ENCODE measurements around the gene LRAT. TPM values are rescaled to one million over a fixed set of nuclear protein-coding genes. Genes with fewer than 3 reads are reported as not detected.

LRAT gene
- total and polyA plus RNA-seq, 10 of the 15 experiments (the other 5 are each of a cell fraction or from before 2014, with no cell fraction given): 0.07 to 0.08 TPM; not detected in 8

DNA sequence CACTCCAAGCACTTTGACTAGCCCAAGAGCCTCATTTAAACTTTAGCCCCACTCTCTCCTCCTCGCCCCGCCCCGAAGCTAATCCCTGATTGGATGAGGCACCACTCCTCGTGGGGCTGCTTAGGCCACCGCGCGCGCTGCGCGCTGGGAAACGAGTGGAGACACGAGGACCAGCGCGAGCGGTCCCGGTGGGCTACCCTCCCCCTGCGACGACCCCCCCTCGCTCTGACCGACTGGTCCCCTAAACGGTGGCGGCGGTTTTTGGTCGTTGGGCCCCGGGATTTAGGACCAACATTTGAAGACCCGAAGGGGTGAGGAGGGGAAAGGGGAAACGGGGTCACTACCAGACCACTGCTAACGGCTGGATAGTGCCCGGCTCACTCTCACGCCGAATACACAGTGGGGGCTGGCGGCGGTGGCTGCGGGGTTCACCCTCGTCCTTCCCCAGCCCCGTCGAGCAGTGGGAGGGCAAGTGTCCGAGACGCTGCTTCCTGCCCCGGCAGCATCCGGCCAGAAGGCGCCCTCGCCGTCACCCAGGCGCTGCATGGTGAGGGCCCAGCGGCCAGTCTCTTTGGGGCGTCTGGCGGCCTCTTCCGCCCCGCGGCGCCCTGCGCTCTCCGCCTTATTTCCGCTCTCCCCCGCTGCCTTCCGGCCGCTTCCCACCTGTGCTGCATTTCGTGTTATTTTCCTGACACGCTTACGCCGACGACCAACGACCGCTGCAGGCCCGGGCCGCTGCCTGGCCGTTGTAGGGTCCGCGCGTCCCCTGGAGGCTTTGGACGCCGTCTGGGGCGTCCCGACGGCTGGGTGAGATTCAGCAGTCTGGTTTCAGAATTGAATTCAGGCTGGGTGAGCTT, 37.6 kb downstream of the LRAT start, which contains the start of gene RBM46 (continued):
- TF ChIP-seq, protein P1, sequence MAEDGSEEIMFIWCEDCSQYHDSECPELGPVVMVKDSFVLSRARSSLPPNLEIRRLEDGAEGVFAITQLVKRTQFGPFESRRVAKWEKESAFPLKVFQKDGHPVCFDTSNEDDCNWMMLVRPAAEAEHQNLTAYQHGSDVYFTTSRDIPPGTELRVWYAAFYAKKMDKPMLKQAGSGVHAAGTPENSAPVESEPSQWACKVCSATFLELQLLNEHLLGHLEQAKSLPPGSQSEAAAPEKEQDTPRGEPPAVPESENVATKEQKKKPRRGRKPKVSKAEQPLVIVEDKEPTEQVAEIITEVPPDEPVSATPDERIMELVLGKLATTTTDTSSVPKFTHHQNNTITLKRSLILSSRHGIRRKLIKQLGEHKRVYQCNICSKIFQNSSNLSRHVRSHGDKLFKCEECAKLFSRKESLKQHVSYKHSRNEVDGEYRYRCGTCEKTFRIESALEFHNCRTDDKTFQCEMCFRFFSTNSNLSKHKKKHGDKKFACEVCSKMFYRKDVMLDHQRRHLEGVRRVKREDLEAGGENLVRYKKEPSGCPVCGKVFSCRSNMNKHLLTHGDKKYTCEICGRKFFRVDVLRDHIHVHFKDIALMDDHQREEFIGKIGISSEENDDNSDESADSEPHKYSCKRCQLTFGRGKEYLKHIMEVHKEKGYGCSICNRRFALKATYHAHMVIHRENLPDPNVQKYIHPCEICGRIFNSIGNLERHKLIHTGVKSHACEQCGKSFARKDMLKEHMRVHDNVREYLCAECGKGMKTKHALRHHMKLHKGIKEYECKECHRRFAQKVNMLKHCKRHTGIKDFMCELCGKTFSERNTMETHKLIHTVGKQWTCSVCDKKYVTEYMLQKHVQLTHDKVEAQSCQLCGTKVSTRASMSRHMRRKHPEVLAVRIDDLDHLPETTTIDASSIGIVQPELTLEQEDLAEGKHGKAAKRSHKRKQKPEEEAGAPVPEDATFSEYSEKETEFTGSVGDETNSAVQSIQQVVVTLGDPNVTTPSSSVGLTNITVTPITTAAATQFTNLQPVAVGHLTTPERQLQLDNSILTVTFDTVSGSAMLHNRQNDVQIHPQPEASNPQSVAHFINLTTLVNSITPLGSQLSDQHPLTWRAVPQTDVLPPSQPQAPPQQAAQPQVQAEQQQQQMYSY (CRISPR knock-in tag; IDR thresholded peaks at IDR 0.05): no peak
- TF ChIP-seq NR2C2 (IDR thresholded peaks at IDR 0.05; ENCODE audit: borderline replicate concordance, control insufficient read depth, insufficient read length, low read depth) (no peak), EZH2 (IDR thresholded peaks at IDR 0.05; ENCODE audit: borderline replicate concordance, control insufficient read depth, low read depth, low read length) (no peak), PAX8 (IDR thresholded peaks at IDR 0.05) (no peak)

- CTCF ChIA-PET: interaction anchor here (0.5 to 0.6 kb wide), 2 partner anchors 13 to 30 kb away, joined by 3 to 5 read pairs; no protein-coding TSS in a partner anchor
- in situ Hi-C loops (cut with MboI): no loop called here
These were observed 38.1 kb downstream of the LRAT start for GRCh38 chr4:154781983-154782293.

More at GRCh38 chr4:154781983-154782293, 38.1 kb downstream of the LRAT start:
- intact Hi-C loops (cut with micrococcal nuclease; ENCODE audit: unreplicated experiment): no loop called here
- no peaks in the 10 kb centered on the region for H3K27me3 ChIP-seq (replicated peaks in 1 of 2; ENCODE audit: control insufficient read depth in 2 of 2, insufficient read depth in 2 of 2, low read length in 1 of 2)
- WGBS (ENCODE audit: insufficient coverage, insufficient replicate concordance, low lambda C conversion rate, missing lambda C conversion rate): 73% methylated on average over 18 of the region's 18 CpGs
- no TSS peak for BruUV-seq (replicated peaks)
- no peak overlapping the region for H2AFZ ChIP-seq (ENCODE audit: control insufficient read depth, low read depth, low read length)
- H3K9me3 ChIP-seq (replicated peaks; ENCODE audit: control insufficient read depth, insufficient read depth, low read length): no peaks in the 10 kb centered on the region
- ChIA-PET RAD21 (ENCODE audit: unreplicated experiment) (no interaction called here), SMC1A (ENCODE audit: uncharacterized antibody, unreplicated experiment) (interaction anchor here (1.2 kb wide), 1 partner anchor 266 kb away, joined by 4 read pairs; no protein-coding TSS in a partner anchor), POLR2A (no interaction called here)
- no peaks in the 10 kb centered on the region for H3K4me1 ChIP-seq (ENCODE audit: control insufficient read depth, insufficient read depth, low read length)
- ATAC-seq (no peak), FAIRE-seq (no peak), DNase-seq (ENCODE audit: low read depth, low spot score) (no peak)
- H4K20me1 ChIP-seq (ENCODE audit: control insufficient read depth, insufficient read depth): no peaks in the 10 kb centered on the region
- H3K9ac ChIP-seq (ENCODE audit: control insufficient read depth, insufficient read depth, low read length): no peak overlapping the region
- no peaks in the 10 kb centered on the region for H3K79me2 ChIP-seq (ENCODE audit: control insufficient read depth, insufficient read depth, low read length)
- no peaks in the 10 kb centered on the region for H3K36me3 ChIP-seq (ENCODE audit: control insufficient read depth in 2 of 2, insufficient read depth in 2 of 2, low read length in 1 of 2)
- no peak overlapping the region for H3K4me3 ChIP-seq
- no peak overlapping the region for H3K4me2 ChIP-seq (ENCODE audit: control insufficient read depth, insufficient read depth)
- no peak for TF ChIP-seq NBN (IDR thresholded peaks at IDR 0.05)
- no peak for TF ChIP-seq RELB (IDR thresholded peaks at IDR 0.05; ENCODE audit: low read depth)
- no peak for TF ChIP-seq HDGF (IDR thresholded peaks at IDR 0.05)
- no peak for TF ChIP-seq PAX8 (IDR thresholded peaks at IDR 0.05)
- H3K27ac ChIP-seq (ENCODE audit: control insufficient read depth, insufficient read depth): no peak overlapping the region

Data from GM12878 (cell line).